SK-N-SH (cell line): ENCODE measurements around the gene IFIT5. TPM values are rescaled to one million over a fixed set of nuclear protein-coding genes. Genes with fewer than 3 reads are reported as not detected.
"Not testable (repeated sequence)": the region's sequence is repeated elsewhere in the genome, so short reads cannot be mapped to it uniquely, and the experiment has no call there.

Source experiments
- CTCF ChIA-PET: fragments of 300-600, 350-600 bp; formaldehyde crosslinking; extraction: SDS; loops from one replicate; lab custom pipeline; 2021; lab: Yijun Ruan, JAX
- POLR2A ChIA-PET: fragments of 350-600 bp; sonication (Branson Sonifier 250); formaldehyde crosslinking; extraction: SDS; loops from one replicate; lab custom pipeline; 2020; ENCODE audit warnings: antibody characterized with exemption, inconsistent platforms; lab: Yijun Ruan, JAX
- DNase-seq: peaks from one replicate; pipeline ENCODE4 v3.0.0; 2012
- H2AFZ ChIP-seq: fragments of 200-600 bp; sonication (generic); 2 replicates; pipeline ENCODE4 v1.8.1; 2016; ENCODE audit warnings: antibody characterized with exemption, mild to moderate bottlenecking, low read depth
- H3F3A ChIP-seq: fragments of 200-600 bp; sonication (generic); replicated peaks from 2 replicates; pipeline ENCODE3; 2016; ENCODE audit warnings: antibody characterized with exemption, mild to moderate bottlenecking; ENCODE audit not compliant: insufficient read depth
- H3K27ac ChIP-seq, 2 experiments: fragments of 200-500 bp in 1 of 2; fragments of 200-600 bp in 1 of 2; sonication (Bioruptor generic) in 1 of 2; sonication (generic), shearing (Covaris generic) in 1 of 2; 2 replicates each; pipeline versions ENCODE4 v1.5.1 to v1.6.1; 2014 to 2016; ENCODE audit warnings: low read depth in 2 of 2, inconsistent platforms in 1 of 2, low read length in 1 of 2, mild to moderate bottlenecking in 1 of 2, mixed read lengths in 1 of 2
- H3K27me3 ChIP-seq: fragments of 200-600 bp; sonication (generic), shearing (Covaris generic); 2 replicates; pipeline ENCODE4 v1.6.1; 2016; ENCODE audit warnings: mixed run types; ENCODE audit not compliant: insufficient read depth
- H3K36me3 ChIP-seq, 2 experiments: fragments of 200-500 bp in 1 of 2; fragments of 200-600 bp in 1 of 2; sonication (Bioruptor generic) in 1 of 2; sonication (generic) in 1 of 2; replicated peaks in 1 of 2; 2 replicates each; pipeline versions ENCODE3 to v1.5.1; 2014 to 2016; ENCODE audit warnings: low read length in 1 of 2, mild to moderate bottlenecking in 1 of 2; ENCODE audit not compliant: insufficient read depth in 2 of 2, control insufficient read depth in 1 of 2
- H3K4me1 ChIP-seq, 2 experiments: fragments of 200-500 bp in 1 of 2; fragments of 200-600 bp in 1 of 2; sonication (Bioruptor generic) in 1 of 2; sonication (generic), shearing (Covaris generic) in 1 of 2; 2 replicates each; pipeline versions ENCODE4 v1.5.1 to v1.6.1; 2014 to 2016; ENCODE audit warnings: low read depth in 1 of 2, low read length in 1 of 2, mixed run types in 1 of 2; ENCODE audit not compliant: insufficient read depth in 2 of 2, control insufficient read depth in 1 of 2
- H3K4me2 ChIP-seq: fragments of 200-600 bp; sonication (generic), shearing (Covaris generic); 2 replicates; pipeline ENCODE4 v1.6.1; 2017; ENCODE audit warnings: mixed run types
- H3K4me3 ChIP-seq, 2 experiments: fragments of 200-500 bp in 1 of 2; fragments of 200-600 bp in 1 of 2; sonication (Bioruptor generic) in 1 of 2; sonication (generic), shearing (Covaris generic) in 1 of 2; 2 replicates each; pipeline versions ENCODE4 v1.5.1 to v1.8.1; 2014 to 2016; ENCODE audit warnings: low read depth in 2 of 2, inconsistent platforms in 1 of 2, low read length in 1 of 2, mild to moderate bottlenecking in 1 of 2, mixed read lengths in 1 of 2, moderate library complexity in 1 of 2
- H3K79me2 ChIP-seq: fragments of 200-600 bp; sonication (generic); 2 replicates; pipeline ENCODE4 v1.8.1; 2017; ENCODE audit warnings: mild to moderate bottlenecking; ENCODE audit not compliant: insufficient read depth
- H3K9ac ChIP-seq: fragments of 200-600 bp; sonication (generic); 2 replicates; pipeline ENCODE4 v1.6.1; 2017; ENCODE audit warnings: mixed run types
- H3K9me2 ChIP-seq: fragments of 200-600 bp; sonication (generic); 2 replicates; pipeline ENCODE4 v1.6.1; 2017; ENCODE audit warnings: mixed run types
- H3K9me3 ChIP-seq: fragments of 200-600 bp; sonication (generic); 2 replicates; pipeline ENCODE4 v1.6.1; 2017; ENCODE audit warnings: mixed run types, mild to moderate bottlenecking, moderate library complexity
- H4K20me1 ChIP-seq: fragments of 200-600 bp; sonication (generic); 2 replicates; pipeline ENCODE4 v1.6.1; 2017; ENCODE audit warnings: mild to moderate bottlenecking, mixed run types; ENCODE audit not compliant: insufficient read depth
- EP300 ChIP-seq, 2 experiments: IDR thresholded peaks; 2 replicates each; pipeline versions ENCODE4 v1.4.0 to v1.6.1; 2012; ENCODE audit warnings: borderline replicate concordance in 1 of 2, low read depth in 1 of 2, low read length in 1 of 2
- FOSL2 ChIP-seq: IDR thresholded peaks from 2 replicates; pipeline ENCODE4 v1.4.0; 2012; ENCODE audit warnings: low read depth, mild to moderate bottlenecking, moderate library complexity, borderline replicate concordance
- GATA2 ChIP-seq: sonication (generic); formaldehyde crosslinking; IDR thresholded peaks from 2 replicates; pipeline ENCODE4 v1.5.0; 2020; ENCODE audit warnings: mild to moderate bottlenecking, missing genetic modification reagents
- MEF2A ChIP-seq: IDR thresholded peaks from 2 replicates; pipeline ENCODE4 v1.4.0; 2012; ENCODE audit warnings: low read depth, borderline replicate concordance
- NFIC ChIP-seq: IDR thresholded peaks from 2 replicates; pipeline ENCODE4 v1.4.0; 2012; ENCODE audit warnings: borderline replicate concordance
- TCF12 ChIP-seq: IDR thresholded peaks from 2 replicates; pipeline ENCODE4 v1.4.0; 2012
- TEAD4 ChIP-seq: IDR thresholded peaks from 2 replicates; pipeline ENCODE4 v1.4.0; 2012; ENCODE audit warnings: mild to moderate bottlenecking, borderline replicate concordance; ENCODE audit not compliant: insufficient read depth
- WGBS: methylation state at CpG from one replicate; pipeline ENCODE4 v1.1.6; 2017; ENCODE audit warnings: low lambda C conversion rate; 5-methylcytosine and 5-hydroxymethylcytosine counted together
- polyA plus RNA-seq, 3 experiments: library from polyadenylated mRNA; depleted of rRNA; stranded (reverse); fragments of >200 nt; gene quantifications; 2 replicates each; pipeline ENCODE4 v1.2.3, GENCODE V29; 2012
- TF ChIP-seq, protein P1 (sequence below): IDR thresholded peaks from 2 replicates; pipeline ENCODE4 v1.4.0; 2012; ENCODE audit warnings: low read depth
- TF ChIP-seq, protein P2 (sequence below): fragments of 150-350 bp; IDR thresholded peaks from 2 replicates; pipeline ENCODE4 v1.6.1; 2016; ENCODE audit warnings: mild to moderate bottlenecking, low read depth, low read length
- TF ChIP-seq, protein P3 (sequence below): fragments of 150-350 bp; IDR thresholded peaks from 2 replicates; pipeline ENCODE4 v1.6.1; 2017; ENCODE audit warnings: antibody characterized with exemption, low read length, low read depth, borderline replicate concordance
- TF ChIP-seq, protein P4 (sequence below): fragments of 200-600 bp; sonication (generic); IDR thresholded peaks from 2 replicates; pipeline ENCODE4 v1.6.1; 2017; ENCODE audit warnings: antibody characterized with exemption, mild to moderate bottlenecking, moderate library complexity
- TF ChIP-seq, protein P5 (sequence below): IDR thresholded peaks from 2 replicates; pipeline ENCODE4 v1.4.0; 2012; ENCODE audit warnings: low read depth, borderline replicate concordance

Gene IFIT5
- polyA plus RNA-seq, 1 of the 3 experiments (the other 2 are of a cell fraction), result 2.7 TPM

DNA sequence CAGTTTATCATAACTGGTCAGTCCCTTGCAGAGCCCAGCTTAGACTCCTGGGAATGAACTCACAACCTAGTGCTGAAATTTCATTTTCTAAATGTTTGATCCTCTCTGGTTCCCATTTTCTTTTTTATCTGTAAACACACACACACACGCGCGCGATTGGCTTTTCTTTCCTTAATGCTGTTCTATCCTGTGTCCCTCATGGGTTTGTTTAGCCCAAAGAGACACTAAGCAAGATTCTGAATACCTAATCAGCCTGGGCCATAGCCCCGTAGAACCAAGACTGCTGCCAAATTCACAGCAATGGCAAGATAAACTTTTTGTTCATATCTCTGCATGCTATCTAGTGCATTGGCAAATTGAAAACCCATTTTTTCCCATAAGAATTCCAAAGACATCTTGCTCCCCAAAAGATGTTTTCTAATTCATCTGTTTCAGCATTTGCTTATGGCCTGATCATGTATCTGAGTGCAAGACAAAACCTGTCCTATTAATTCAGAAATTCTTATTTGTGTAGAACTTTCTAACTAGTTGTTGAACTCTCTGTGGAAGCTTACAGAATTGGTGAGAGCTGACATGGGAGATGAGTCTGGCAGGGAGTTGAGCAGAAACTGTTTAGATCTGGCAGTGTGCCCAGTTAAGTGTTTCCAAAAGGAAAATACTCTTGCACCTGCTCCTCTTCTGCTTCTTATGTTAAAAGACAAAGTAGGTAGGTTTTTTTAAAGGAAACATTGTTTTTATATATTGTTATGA is 23.7 kb upstream of the IFIT5 start:
- H3K36me3 ChIP-seq, result no peaks in the 10 kb centered on the region
- no peaks in the 10 kb centered on the region for H4K20me1 ChIP-seq
- WGBS, result 94% methylated on average over 5 of the region's 5 CpGs
- H3K4me3 ChIP-seq, result no peak overlapping the region
- ChIA-PET CTCF (interaction anchor here (1.1 to 2.5 kb wide), 3 partner anchors 17 to 21 kb away, joined by 3 to 17 read pairs (median 15); no protein-coding TSS in a partner anchor), POLR2A (no interaction called here)
- H3K9me2 ChIP-seq, result no peaks in the 10 kb centered on the region
- peaks cover 2 to 13% of the 10 kb centered on the region in 2 experiments; a peak in 2 of 4 replicates for H3K4me1 ChIP-seq
- peaks cover 23% of the 10 kb centered on the region for H3F3A ChIP-seq
- no peak overlapping the region for H2AFZ ChIP-seq
- H3K4me2 ChIP-seq, result no peak overlapping the region
- no peaks in the 10 kb centered on the region for H3K79me2 ChIP-seq
- H3K27ac ChIP-seq, result no peak overlapping the region
- no peaks in the 10 kb centered on the region for H3K9me3 ChIP-seq
- no peak overlapping the region for H3K9ac ChIP-seq
- no peak for DNase-seq
- TF ChIP-seq NFIC (no peak), GATA2 (CRISPR knock-in tag) (no peak), EP300 (IDR thresholded peaks at IDR 0.05; ENCODE audit: borderline replicate concordance in 1 of 2, low read depth in 1 of 2, low read length in 1 of 2) (no peak), FOSL2 (no peak), TCF12 (no peak), MEF2A (no peak), TEAD4 (no peak)
- TF ChIP-seq, protein P1, sequence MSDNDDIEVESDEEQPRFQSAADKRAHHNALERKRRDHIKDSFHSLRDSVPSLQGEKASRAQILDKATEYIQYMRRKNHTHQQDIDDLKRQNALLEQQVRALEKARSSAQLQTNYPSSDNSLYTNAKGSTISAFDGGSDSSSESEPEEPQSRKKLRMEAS, result no peak
- TF ChIP-seq, protein P2, sequence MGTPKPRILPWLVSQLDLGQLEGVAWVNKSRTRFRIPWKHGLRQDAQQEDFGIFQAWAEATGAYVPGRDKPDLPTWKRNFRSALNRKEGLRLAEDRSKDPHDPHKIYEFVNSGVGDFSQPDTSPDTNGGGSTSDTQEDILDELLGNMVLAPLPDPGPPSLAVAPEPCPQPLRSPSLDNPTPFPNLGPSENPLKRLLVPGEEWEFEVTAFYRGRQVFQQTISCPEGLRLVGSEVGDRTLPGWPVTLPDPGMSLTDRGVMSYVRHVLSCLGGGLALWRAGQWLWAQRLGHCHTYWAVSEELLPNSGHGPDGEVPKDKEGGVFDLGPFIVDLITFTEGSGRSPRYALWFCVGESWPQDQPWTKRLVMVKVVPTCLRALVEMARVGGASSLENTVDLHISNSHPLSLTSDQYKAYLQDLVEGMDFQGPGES, result no peak
- TF ChIP-seq, protein P3, sequence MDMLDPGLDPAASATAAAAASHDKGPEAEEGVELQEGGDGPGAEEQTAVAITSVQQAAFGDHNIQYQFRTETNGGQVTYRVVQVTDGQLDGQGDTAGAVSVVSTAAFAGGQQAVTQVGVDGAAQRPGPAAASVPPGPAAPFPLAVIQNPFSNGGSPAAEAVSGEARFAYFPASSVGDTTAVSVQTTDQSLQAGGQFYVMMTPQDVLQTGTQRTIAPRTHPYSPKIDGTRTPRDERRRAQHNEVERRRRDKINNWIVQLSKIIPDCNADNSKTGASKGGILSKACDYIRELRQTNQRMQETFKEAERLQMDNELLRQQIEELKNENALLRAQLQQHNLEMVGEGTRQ, result no peak
- TF ChIP-seq, protein P4, sequence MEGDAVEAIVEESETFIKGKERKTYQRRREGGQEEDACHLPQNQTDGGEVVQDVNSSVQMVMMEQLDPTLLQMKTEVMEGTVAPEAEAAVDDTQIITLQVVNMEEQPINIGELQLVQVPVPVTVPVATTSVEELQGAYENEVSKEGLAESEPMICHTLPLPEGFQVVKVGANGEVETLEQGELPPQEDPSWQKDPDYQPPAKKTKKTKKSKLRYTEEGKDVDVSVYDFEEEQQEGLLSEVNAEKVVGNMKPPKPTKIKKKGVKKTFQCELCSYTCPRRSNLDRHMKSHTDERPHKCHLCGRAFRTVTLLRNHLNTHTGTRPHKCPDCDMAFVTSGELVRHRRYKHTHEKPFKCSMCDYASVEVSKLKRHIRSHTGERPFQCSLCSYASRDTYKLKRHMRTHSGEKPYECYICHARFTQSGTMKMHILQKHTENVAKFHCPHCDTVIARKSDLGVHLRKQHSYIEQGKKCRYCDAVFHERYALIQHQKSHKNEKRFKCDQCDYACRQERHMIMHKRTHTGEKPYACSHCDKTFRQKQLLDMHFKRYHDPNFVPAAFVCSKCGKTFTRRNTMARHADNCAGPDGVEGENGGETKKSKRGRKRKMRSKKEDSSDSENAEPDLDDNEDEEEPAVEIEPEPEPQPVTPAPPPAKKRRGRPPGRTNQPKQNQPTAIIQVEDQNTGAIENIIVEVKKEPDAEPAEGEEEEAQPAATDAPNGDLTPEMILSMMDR, result no peak
- TF ChIP-seq, protein P5, sequence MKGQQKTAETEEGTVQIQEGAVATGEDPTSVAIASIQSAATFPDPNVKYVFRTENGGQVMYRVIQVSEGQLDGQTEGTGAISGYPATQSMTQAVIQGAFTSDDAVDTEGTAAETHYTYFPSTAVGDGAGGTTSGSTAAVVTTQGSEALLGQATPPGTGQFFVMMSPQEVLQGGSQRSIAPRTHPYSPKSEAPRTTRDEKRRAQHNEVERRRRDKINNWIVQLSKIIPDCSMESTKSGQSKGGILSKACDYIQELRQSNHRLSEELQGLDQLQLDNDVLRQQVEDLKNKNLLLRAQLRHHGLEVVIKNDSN, result no peak
- H3K27me3 ChIP-seq, result no peaks in the 10 kb centered on the region

- 99% methylated on average over 4 of the region's 4 CpGs for WGBS
- H3K9ac ChIP-seq, H2AFZ ChIP-seq, H3K4me2 ChIP-seq, H3K9me3 ChIP-seq, H4K20me1 ChIP-seq, DNase-seq, POLR2A ChIA-PET, H3K4me3 ChIP-seq, H3K27me3 ChIP-seq, H3K36me3 ChIP-seq, H3K9me2 ChIP-seq, H3K27ac ChIP-seq, H3K79me2 ChIP-seq: not testable (repeated sequence)
- Histone ChIP-seq H3F3A (peaks cover 23% of the 10 kb centered on the region), H3K4me1 (peaks cover 2 to 13% of the 10 kb centered on the region in 2 experiments; a peak in 2 of 4 replicates)
- CTCF ChIA-PET, result interaction anchor here (1.1 kb wide), 1 partner anchor 22 kb away, joined by 3 read pairs; no protein-coding TSS in a partner anchor
Measured at GRCh38 chr10:89391226-89391576, 23.2 kb upstream of the IFIT5 start.
